ENCODE data around the gene CASP10.
"Not testable (repeated sequence)": the region's sequence is repeated elsewhere in the genome, so short reads cannot be mapped to it uniquely, and the experiment has no call there.

CASP10 gene

DNA sequence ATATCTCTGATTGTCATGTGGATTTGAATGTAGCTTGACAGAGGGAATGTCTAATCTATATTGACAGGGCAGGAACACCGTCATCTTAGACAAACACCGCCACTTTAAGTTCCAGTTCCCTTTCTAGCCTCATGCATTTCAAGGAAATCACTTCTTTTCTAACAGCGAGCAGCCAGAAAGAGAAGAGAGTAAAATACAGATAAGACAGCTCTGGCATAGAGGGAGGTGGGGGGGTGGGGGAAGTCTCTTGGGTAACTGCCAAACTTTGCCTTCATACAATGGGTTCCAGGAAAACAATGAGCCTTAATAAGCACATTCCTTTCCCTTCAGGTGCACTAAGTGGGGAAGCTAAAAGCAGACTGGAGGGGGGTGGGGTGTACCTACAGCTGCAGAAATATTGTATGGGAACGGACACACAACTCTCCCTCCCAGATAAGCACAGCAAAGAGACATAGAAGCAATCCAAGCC, 37.2 kb downstream of the CASP10 start:
- DNase-seq, result peak in 14 of 42 donors; percentile 5 to 47 (median 16)
- intact Hi-C loops (cut with DNase I), result no loop called here

DNA sequence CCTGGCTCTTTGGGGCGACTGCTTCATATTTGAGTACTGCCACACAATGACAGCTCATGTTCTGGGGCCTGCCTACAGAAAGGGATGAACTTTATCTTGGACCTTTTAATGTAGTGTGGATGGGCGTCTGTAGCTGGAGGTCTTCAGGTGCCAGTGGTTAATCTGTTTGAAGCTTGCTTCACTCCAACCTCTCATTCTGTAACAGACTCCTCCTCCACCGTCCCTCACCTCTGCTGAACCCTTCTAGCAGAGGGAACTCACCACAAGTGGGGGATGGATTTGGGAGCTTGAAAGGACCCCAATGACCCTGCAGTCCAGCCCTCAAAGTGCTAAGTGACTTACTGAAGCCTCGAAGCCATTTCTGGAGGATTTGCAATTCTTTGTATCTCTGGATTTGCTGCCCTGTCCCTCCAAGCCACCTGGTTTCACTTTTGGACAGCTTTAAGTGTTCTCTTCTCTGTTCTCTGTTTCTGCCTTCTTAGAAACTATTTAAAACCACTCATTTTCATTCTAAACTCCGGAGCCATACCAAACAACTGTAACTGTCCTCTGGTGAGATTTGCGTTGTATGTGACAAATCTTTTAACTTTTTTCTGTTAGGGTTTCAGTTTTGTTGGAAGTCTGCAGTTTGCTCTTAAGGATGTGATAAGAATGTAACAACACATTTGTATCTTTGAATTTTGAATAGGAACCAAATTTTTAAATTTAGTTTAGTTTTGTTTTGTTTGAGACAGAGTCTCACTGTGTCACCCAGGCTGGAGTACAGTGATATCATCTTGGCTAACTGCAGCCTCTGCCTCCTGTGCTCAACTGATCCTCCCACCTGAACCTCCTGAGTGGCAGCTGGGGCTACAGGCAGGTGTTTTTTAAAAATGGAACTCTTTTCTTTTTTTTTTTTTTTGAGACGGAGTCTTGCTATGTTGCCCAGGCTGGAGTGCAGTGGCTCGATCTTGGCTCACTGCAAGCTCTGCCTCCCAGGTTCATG, 40.4 kb downstream of the CASP10 start:
- no peak for DNase-seq
- intact Hi-C loops (cut with DNase I), result no loop called here

DNA sequence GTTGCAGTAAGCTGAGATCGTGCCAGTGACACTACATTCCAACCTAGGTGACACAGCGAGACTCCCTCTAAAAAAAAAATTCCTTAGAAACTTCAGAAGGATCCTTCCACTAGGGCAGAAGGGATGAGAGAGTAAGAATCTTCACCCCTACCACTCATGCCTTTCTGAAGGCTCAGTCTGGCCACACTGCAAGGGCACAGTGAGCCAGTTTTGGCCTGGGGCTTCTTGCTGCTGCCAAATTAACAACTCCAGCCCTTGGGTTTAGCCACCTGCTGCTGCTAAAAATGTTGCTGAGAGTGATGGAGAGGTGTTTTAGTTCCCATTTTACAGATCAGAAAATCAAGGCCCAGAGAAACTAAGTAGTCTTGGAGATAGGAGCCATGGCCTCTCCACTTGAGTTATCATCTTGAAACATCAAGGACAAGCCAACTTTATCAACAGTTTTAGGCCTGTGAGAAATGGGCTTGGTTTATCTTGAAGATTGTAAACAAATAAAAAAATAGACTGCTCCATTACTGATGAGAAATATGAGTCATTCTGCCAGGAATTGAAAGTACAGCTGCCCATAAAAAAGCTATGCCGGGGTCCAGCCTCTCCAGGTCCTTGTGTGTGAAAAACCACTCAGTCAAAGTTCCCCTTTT, 45.5 kb downstream of the CASP10 start:
- intact Hi-C loops (cut with DNase I), result no loop called here

GRCh38 chr2:201228912-201229290, 46.0 kb downstream of the CASP10 start:
- intact Hi-C loops (cut with DNase I), result no loop called here
- no peak for DNase-seq

More for the DNA sequence above, 45.5 kb downstream of the CASP10 start:
- DNase-seq, result no peak

GRCh38 chr2:201231781-201232466, 49.0 kb downstream of the CASP10 start:
- intact Hi-C loops (cut with DNase I), result no loop called here

GRCh38 chr2:201232467-201232815, 49.5 kb downstream of the CASP10 start:
- intact Hi-C loops (cut with DNase I), result no loop called here
- DNase-seq, result no peak

More at GRCh38 chr2:201231781-201232466, 49.0 kb downstream of the CASP10 start:
- peak; percentile 29 to 86 (median 70) for DNase-seq

GRCh38 chr2:201233192-201233811, 50.4 kb downstream of the CASP10 start:
- DNase-seq, result peak in 16 of 42 donors; percentile 6 to 59 (median 27)
- intact Hi-C loops (cut with DNase I), result no loop called here

DNA sequence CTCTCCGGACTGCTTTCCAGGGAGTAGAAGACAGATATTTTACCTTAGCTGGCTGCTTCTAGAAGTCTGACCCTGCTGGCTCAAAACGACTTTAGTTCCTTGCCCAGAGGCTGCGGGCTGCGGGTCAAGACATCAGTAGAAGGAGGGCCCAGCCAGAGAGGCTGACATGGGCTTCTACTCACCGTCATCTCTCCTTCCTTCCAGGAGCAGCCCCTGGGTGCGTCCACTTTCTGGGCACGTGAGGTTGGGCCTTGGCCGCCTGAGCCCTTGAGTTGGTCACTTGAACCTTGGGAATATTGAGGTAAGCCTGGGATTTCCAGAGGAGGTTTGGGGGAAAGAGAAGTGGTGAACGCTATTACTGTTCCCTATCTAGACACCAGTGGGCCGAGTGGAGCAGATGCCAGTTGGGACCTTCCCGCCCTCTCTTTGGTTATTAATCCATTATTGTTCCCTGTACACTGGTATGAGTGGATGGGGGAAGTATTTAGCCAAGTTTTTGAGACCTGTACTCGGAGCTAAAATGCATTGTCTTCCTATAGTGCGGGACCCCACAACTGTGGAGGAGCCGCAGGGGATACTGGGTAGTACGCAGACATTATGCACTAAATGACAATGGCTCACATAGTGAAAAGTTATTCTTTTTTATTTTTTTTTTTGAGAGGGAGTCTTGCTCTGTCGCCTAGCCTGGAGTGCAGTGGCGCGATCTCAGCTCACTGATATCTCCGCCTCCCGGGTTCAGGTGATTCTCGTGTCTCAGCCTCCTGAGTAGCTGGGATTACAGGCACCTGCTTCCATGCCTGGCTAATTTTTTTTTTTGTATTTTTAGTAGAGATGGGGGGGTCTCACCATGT, 51.1 kb downstream of the CASP10 start:
- intact Hi-C loops (cut with DNase I), result no loop called here
- DNase-seq, result no peak

- intact Hi-C loops (cut with DNase I), result no loop called here
- no peak for DNase-seq
These were observed 51.8 kb downstream of the CASP10 start for GRCh38 chr2:201234663-201235135.

- intact Hi-C loops (cut with DNase I), result no loop called here
- peak in 24 of 42 donors; percentile 17 to 73 (median 46) for DNase-seq
These were observed 53.2 kb downstream of the CASP10 start for GRCh38 chr2:201235860-201236811.

DNA sequence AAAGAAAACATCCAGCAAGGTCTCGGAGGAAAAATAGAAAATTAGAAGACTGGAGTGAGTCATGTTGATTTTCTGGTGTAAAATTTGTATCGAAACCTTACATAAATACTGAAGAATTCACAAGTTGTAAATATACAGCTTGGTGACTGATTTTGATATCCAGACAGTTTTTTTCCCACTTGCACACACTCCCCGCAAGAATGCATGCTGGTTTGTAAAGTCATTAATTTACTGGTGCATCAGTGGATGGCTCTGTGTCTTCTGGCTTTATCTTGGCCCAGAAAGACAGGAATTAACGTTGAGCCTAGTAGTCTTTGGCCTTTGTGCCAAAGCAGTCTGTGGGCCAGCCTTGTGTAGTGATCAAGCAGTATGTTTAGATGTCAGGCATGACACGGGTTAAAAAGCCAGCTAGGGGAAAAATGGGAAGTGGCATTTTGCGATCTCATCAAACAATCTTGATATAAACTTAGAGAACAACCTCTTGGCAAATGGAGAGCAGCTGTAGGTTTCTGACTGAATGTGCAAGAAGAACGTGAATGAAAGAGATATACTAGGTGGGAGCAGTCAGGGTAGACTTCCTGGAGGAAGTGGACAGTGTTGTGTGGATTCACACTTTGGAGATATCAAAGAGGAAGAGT, 54.7 kb downstream of the CASP10 start:
- no peak for DNase-seq
- intact Hi-C loops (cut with DNase I), result no loop called here

DNA sequence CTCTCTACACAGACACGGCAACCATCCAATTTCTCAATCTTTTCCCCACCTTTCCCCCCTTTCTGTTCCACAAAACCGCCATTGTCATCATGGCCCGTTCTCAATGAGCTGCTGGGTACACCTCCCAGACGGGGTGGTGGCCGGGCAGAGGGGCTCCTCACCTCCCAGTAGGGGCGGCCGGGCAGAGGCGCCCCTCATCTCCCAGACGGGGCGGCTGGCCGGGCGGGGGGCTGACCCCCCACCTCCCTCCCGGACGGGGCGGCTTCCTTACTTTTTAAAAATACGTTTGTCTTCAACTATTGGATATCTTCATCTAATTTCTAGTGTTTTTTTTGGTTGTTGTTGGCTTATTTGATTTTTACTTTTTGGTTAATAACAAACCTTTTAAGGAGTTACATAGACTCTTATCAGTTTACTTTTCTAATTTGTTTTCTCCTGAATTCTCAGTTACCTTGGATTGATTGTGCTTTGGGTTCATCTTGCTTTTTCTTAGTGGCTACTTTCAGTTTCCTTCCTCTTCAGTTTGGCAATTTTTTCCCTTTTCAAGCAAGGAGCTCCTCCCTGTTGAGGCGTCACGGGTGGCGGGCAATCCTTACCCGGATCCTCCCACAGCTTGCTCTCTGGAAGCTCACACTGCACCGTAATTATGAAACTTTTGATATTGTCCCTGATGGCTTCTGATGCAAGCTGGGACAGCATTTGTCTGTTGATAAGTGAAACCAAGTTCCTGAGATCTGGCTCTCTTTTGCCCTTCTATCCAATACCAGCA, 56.4 kb downstream of the CASP10 start:
- intact Hi-C loops (cut with DNase I), result not testable (repeated sequence)
- peak in 12 of 42 donors; percentile 12 to 55 (median 28) for DNase-seq

DNA sequence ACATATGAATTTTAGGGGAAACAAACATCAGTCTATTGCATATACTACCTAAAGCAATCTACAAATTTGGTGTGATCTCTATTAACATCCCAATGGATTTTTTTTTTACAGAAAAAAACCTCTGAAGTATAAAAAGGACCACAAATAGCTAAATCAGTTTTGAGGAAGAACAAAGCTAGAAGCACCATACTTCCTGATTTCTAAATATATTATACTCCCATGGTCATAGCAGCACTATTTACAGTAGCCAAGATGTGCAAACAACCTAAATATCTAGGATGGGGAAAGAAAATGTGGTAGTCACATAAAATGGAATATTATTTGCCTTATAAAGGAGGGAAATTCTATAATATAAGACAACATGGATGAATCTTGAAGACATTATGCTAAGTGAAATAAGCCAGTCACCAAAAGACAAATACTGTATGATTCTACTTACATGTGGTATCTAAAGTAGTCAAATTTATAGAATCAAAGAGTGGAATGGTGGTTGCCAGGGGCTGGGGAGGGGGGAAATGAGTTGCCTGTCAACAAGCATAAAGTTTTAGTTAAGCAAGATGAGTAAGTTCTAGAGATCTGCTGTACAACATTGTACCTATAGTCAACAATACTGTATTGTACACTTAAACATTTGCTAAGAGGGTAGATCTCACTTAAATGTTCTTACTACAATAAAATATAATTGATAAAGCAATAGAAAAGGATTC, 59.8 kb downstream of the CASP10 start:
- no peak for DNase-seq
- intact Hi-C loops (cut with DNase I), result no loop called here

- intact Hi-C loops (cut with DNase I), result no loop called here
- DNase-seq, result no peak
These were observed 61.9 kb downstream of the CASP10 start for GRCh38 chr2:201244829-201245228.

GRCh38 chr2:201246280-201246679, 63.3 kb downstream of the CASP10 start:
- no peak for DNase-seq
- intact Hi-C loops (cut with DNase I), result no loop called here
